Prostate gland (tissue), 2 donors: ENCODE data around the gene WNT2. TPM values are rescaled to one million over a fixed set of nuclear protein-coding genes. Genes with fewer than 3 reads are reported as not detected.

ENCODE experiments used
- DNase-seq: peaks from one replicate; pipeline ENCODE4 v3.0.0-alpha.2; 2019; ENCODE audit warnings: low spot score
- H3K27ac ChIP-seq, 2 donors: fragments of 200-600 bp; sonication (generic); 2 replicates each; pipeline ENCODE4 v1.5.1; 2017 to 2019
- H3K27me3 ChIP-seq: fragments of 200-600 bp; sonication (generic); replicated peaks from 2 replicates; pipeline ENCODE4 v1.5.1; 2019; ENCODE audit not compliant: insufficient read depth
- H3K36me3 ChIP-seq, 2 donors: fragments of 200-600 bp; sonication (generic); 1 replicate in 1 of 2; 2 replicates in 1 of 2; pipeline versions ENCODE4 v1.5.1 to v1.8.1; 2017 to 2019
- H3K4me1 ChIP-seq: fragments of 200-600 bp; sonication (generic); replicated peaks from 2 replicates; pipeline ENCODE4 v1.5.1; 2019
- H3K4me3 ChIP-seq, 2 donors: fragments of 200-600 bp; sonication (generic); 2 replicates each; pipeline ENCODE4 v1.5.1; 2017 to 2019
- H3K9me3 ChIP-seq: fragments of 200-600 bp; sonication (generic); 2 replicates; pipeline ENCODE4 v1.5.1; 2017
- POLR2A ChIP-seq: fragments of 450-650 bp; IDR thresholded peaks from one replicate; pipeline ENCODE4 v1.6.1; 2016; ENCODE audit warnings: antibody characterized with exemption, mild to moderate bottlenecking
- POLR2AphosphoS5 ChIP-seq: sonication (generic); formaldehyde crosslinking; IDR thresholded peaks from one replicate; pipeline ENCODE4 v1.6.1; 2017; ENCODE audit warnings: antibody characterized with exemption
- WGBS: methylation state at CpG from one replicate; pipeline ENCODE4 v1.1.5; 2018; 5-methylcytosine and 5-hydroxymethylcytosine counted together
- intact Hi-C: fragments of 100-400 bp; cut with DNase I; formaldehyde crosslinking; loops from one replicate; pipeline ENCODE4 v1.14.2; 2022
- total RNA-seq, 2 donors: library from RNA; depleted of rRNA; stranded (reverse); fragments of >200 nt; gene quantifications; one replicate each; pipeline ENCODE4 v1.1.0, GENCODE V29; 2016
- TF ChIP-seq, protein P1 (sequence below), 4 experiments: fragments of 200-600 bp in 2 of 4; fragments of 450-650 bp in 2 of 4; sonication (generic) in 2 of 4; IDR thresholded peaks; 1 replicate in 3 of 4; 2 replicates in 1 of 4; pipeline ENCODE4 v1.5.1; 2016 to 2019; ENCODE audit warnings: antibody characterized with exemption in 4 of 4, mild to moderate bottlenecking in 2 of 4, moderate library complexity in 2 of 4

The WNT2 gene
- 1 to 10 TPM; 1.1 to 2.3 TPM for total RNA-seq

DNA sequence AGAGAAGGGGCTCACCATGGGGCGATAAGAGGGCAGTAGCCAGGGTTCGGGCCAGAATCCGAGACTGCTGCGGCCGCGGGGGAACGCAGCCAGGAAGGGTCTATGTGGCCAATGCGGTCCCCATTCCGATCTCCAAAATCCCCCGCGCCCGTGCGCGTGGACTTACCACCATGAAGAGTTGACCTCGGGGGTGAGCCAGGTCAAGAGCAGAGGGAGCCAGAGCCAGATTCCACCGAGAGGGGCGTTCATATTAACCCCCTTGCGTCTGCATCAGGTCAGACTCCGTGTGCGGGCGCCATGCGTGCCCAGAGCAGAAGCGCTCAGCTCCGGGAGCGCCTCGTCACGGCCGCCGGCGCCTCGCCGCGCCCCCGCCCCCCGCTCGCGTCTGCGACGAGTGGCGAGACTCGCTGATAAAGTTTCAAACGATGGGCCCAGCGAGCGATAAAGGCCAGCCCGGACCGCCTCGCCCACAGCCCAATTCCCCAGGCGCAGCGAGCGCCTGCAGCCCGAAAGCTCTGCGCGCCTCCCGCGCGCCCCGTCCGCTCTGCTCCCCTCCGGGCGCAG lies at the start of gene WNT2:
Gene WNT2, minus strand, starts transcription at position 318 of the 564 bp plus-strand sequence. Its CDS starts 69 bp downstream, at position 249.
- Histone ChIP-seq H3K27me3 (peaks cover 8% of the 10 kb centered on the region), H3K4me3 (peak within 1 kb of the TSS; percentile 27 to 35), H3K36me3 (no peaks in the 10 kb centered on the region), H3K9me3 (no peaks in the 10 kb centered on the region), H3K27ac (peak within 1 kb of the TSS; percentile 24 to 27), H3K4me1 (no peaks in the 10 kb centered on the region)
- whole genome bisulfite sequencing = 1% methylated on average over 60 of the region's 60 CpGs
- TF ChIP-seq, protein P1, sequence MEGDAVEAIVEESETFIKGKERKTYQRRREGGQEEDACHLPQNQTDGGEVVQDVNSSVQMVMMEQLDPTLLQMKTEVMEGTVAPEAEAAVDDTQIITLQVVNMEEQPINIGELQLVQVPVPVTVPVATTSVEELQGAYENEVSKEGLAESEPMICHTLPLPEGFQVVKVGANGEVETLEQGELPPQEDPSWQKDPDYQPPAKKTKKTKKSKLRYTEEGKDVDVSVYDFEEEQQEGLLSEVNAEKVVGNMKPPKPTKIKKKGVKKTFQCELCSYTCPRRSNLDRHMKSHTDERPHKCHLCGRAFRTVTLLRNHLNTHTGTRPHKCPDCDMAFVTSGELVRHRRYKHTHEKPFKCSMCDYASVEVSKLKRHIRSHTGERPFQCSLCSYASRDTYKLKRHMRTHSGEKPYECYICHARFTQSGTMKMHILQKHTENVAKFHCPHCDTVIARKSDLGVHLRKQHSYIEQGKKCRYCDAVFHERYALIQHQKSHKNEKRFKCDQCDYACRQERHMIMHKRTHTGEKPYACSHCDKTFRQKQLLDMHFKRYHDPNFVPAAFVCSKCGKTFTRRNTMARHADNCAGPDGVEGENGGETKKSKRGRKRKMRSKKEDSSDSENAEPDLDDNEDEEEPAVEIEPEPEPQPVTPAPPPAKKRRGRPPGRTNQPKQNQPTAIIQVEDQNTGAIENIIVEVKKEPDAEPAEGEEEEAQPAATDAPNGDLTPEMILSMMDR (IDR thresholded peaks at IDR 0.05) = no peak
- TF ChIP-seq POLR2A (no peak), POLR2AphosphoS5 (no peak)
- DNase-seq = no peak
- intact Hi-C loops = no loop called here

DNA sequence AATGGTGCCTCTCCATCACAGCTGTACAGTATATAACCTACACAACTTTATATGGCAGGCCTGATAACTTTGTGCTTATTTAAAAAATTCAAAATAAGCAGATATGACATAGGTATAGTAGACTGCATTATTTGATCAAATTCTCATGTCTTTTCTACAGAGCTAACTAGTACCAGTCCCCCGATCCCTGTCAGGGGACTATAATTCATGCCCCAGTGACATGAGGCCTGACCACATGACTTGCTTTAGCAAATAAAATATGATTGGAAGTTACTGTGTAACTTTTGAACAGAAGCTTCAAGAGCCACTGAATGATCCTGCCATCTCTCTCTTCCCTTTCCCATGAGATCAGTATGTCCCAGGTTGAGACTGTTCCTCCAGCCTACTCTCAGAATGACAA lies 49.2 kb upstream of the WNT2 start:
- Histone ChIP-seq H3K9me3 (no peaks in the 10 kb centered on the region), H3K4me1 (no peaks in the 10 kb centered on the region), H3K27ac (no peak overlapping the region), H3K4me3 (no peak overlapping the region), H3K36me3 (no peaks in the 10 kb centered on the region), H3K27me3 (no peaks in the 10 kb centered on the region)
- no peak for DNase-seq
- TF ChIP-seq, protein P1 (IDR thresholded peaks at IDR 0.05) = no peak
- TF ChIP-seq POLR2A (no peak), POLR2AphosphoS5 (no peak)
- intact Hi-C loops = no loop called here
- WGBS = 91% methylated on average over 1 of the region's 1 CpG

DNA sequence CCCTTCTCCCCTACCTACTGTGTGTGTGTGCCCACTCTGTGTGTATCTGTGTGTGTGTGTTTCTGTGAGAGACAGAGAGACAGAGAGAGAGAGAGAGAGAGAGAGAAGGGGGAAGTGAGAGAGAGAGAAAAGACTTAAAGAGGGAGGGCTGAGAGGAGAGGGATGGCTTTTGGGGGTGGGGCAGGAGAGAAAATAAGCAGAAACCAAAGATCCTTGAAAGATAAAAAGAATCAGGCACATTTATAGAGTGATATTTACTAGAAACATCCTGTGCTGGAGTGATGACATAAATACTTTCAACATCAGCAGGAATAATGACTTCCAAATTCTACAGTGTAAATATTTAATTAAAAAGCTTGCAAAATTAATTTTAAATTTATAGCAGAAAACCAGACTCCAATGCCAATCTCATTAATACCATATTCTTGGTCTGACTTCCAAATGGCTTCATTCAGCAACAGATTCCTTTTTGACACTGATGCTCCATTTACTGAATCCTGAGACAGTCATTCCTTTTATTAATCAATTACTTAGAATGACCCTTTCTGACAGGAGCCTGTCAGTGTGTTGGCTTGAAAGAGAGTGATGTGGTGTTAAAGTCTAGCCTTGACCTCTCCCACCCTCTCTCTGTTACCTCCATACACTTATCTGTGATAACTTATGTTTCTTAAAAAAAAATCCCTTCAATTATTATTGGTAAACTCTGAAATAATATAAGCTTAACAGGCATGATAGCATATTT lies 41.7 kb upstream of the WNT2 start:
- Histone ChIP-seq H3K36me3 (no peaks in the 10 kb centered on the region), H3K27ac (no peak overlapping the region), H3K9me3 (no peaks in the 10 kb centered on the region), H3K4me3 (no peak overlapping the region), H3K4me1 (no peaks in the 10 kb centered on the region), H3K27me3 (no peaks in the 10 kb centered on the region)
- DNase-seq = no peak
- intact Hi-C loops = no loop called here
- TF ChIP-seq, protein P1 (IDR thresholded peaks at IDR 0.05) = no peak
- TF ChIP-seq POLR2A = no peak
- no peak for TF ChIP-seq POLR2AphosphoS5

DNA sequence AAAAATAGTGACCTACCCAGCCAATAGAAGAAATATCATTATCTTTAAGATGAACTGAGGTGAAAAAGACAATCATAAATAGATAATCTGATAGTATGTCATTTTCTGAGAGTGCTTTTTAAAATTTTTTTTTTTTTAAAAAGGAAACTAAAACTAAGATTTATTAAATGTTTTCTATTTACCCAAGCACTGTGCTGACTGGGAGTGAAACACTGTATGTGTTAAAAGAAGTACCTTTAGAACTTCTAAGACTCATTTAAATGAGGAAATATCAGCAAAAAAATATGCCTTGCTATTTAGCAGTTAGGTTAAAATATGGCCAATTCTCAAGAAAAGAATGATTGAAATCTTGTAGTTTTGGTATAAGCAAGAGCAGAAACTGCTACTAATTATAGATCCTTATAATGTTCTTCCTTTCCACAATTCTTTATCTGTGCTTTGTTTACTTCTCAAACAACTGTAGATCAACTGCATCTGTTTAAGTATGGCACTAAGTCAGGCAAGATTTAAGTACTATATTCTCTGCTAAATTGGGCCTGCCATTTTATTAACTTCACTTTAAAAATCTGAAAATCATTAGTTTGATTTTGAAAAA lies 39.5 kb upstream of the WNT2 start:
- intact Hi-C loops = no loop called here
- no peak overlapping the region for H3K4me3 ChIP-seq
- no peaks in the 10 kb centered on the region for H3K9me3 ChIP-seq

More for the DNA sequence above, 39.5 kb upstream of the WNT2 start:
- DNase-seq = no peak
- Histone ChIP-seq H3K36me3 (no peaks in the 10 kb centered on the region), H3K27ac (no peak overlapping the region), H3K27me3 (no peaks in the 10 kb centered on the region), H3K4me1 (no peaks in the 10 kb centered on the region)
- TF ChIP-seq POLR2A = no peak
- TF ChIP-seq POLR2AphosphoS5 = no peak
- TF ChIP-seq, protein P1 (IDR thresholded peaks at IDR 0.05) = no peak
